Activated naive CD4-positive, alpha-beta T cell treated with anti-CD3 and anti-CD28 coated beads, Interleukin-2, amount 50 U/mL, for 72 hours (primary cell): ENCODE results near the gene CCDC137. TPM values are rescaled to one million over a fixed set of nuclear protein-coding genes. Genes with fewer than 3 reads are reported as not detected.

ENCODE experiments used
- ATAC-seq, 2 donors: fragments of 150-1000 bp; cut with Tn5 transposase; 2 replicates each; pipeline ENCODE4 v1.10.0; 2021; ENCODE audit warnings: mild to moderate bottlenecking in 2 of 2, moderate library complexity in 2 of 2
- DNase-seq, 2 donors: peaks; one replicate each; pipeline ENCODE4 v3.0.0; 2021 to 2022; ENCODE audit warnings: low spot score in 2 of 2
- H3K27ac Mint-ChIP-seq, 2 donors: one replicate each; pipeline ENCODE4 v1.8.0; 2022; ENCODE audit warnings: mild to moderate bottlenecking in 2 of 2, mixed read lengths in 2 of 2
- H3K36me3 Mint-ChIP-seq, 2 donors: one replicate each; pipeline ENCODE4 v1.8.0; 2022; ENCODE audit warnings: mixed read lengths in 2 of 2
- H3K9me3 Mint-ChIP-seq, 2 donors: one replicate each; pipeline ENCODE4 v1.8.0; 2022; ENCODE audit warnings: mixed read lengths in 2 of 2
- total RNA-seq, 2 donors: library from RNA; stranded (reverse); gene quantifications; one replicate each; pipeline ENCODE4 v1.2.3, GENCODE V29; 2022

CCDC137 gene
- total RNA-seq, 2 donors from 2014 or later = 35.0 to 38.7 TPM

DNA sequence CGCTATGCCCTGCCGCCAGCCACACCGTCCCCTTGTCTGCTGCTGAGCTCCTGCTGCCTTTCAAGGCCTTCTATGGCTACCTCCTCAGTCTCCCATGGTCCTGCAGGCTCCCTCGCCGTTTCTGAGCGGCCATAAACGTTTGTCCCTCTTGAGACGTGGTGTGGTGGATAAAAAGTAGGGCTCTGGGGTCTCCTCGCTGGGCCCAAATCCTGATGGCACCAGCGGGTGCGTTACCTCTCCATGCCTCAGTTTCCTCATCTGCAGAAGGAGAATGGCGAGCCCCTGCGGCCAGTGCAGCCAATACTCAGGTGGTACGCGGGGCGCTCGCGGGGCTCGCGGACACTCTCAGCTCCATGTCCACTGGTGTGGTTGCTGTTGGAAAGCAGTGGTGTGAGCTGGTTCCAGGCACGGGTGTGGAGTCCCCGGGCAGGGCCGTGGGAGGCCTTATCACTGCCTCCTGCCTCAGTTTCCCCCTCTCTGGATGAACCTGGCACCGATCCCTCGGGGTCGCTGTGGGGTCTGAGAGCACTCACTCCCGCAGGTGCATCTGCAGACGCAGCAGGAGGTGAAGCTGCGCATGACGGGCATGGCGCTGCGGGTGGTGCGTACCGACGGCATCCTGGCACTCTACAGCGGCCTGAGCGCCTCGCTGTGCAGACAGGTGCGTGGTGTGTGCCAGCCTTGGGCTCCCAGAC, 48.0 kb downstream of the CCDC137 start:
- DNase-seq (no peak), ATAC-seq (no peak)
- peaks cover 0 to 5% of the 10 kb centered on the region in 2 donors for H3K36me3 Mint-ChIP-seq
- H3K27ac Mint-ChIP-seq = peak overlapping the region in 1 of 2 donors; percentile 50
- H3K9me3 Mint-ChIP-seq = no peaks in the 10 kb centered on the region

DNA sequence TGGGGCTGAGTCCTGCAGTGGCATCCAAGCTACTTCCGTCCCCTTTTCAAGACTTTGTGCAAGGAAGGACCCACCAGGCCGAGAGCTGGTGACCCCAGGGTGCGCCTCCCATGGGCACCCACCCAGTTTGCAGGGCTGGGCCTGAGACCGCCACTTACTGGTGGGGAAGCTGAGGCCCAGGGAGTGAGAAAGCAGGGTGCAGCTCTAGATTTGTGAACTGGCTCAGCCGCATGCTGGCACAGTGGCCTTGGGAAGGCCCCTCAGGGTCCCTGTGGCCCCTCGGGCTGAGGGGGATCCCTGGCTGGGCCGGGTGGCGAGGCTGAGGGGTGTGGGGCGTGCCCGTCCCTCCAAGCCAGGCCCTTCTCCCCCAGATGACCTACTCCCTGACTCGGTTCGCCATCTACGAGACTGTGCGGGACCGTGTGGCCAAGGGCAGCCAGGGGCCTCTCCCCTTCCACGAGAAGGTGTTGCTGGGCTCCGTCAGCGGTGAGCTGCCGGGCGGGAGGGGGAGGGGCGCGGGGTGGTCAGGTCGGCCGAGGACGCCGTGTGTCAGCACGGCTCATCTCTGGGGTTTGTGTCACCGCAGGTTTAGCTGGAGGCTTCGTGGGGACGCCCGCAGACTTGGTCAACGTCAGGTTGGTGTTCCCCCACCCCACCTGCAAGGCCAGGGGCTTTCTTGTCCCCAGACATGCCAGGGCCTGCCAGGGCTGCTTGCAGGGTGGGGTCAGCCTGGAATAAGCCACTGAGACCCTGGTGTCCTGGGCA, 48.8 kb downstream of the CCDC137 start:
- H3K9me3 Mint-ChIP-seq = no peaks in the 10 kb centered on the region
- no peak for DNase-seq
- peaks cover 0 to 5% of the 10 kb centered on the region in 2 donors for H3K36me3 Mint-ChIP-seq
- no peak for ATAC-seq
- H3K27ac Mint-ChIP-seq = no peak overlapping the region

DNA sequence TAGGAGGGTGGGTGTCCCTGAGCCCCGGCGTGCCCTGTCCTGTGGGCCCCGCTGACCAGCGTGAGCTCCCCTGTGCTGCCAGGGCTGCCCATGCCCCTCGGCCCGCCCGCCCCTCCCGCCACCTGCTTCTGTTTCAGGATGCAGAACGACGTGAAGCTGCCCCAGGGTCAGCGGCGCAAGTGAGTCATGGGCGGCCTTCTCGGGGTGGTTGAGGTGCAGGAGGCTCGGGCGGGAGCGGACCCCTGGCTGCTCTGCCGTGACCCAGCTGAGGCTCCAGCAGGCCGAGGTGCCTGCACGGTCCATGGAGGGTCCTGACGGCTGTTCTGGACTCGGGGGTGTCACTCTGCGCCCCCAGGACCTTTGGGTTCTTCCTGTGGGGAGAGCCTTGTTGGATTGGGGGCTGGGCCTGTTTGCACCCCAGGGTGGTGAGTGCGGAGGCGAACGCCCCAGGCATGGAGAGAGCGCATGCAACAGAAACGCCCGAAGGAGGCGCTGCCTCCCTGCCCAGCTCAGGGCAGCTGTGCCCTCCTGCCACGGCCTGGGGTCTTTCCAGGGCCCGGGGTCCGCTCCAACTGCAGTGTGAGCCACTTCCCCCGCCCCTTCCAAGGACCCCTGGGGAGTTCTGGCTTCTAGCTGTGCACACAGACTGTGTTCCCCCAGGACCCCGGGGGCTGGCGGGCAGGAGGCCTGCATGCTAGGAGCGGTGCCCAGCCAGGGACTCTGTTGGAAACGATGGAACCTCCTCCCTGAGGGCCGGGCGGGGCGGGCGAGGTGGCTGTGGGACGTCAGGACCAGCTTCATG, 49.5 kb downstream of the CCDC137 start:
- DNase-seq (peak in 1 of 2 donors; percentile 56), ATAC-seq (no peak)
- Mint-ChIP-seq H3K36me3 (peaks cover 0 to 5% of the 10 kb centered on the region in 2 donors), H3K27ac (no peak overlapping the region), H3K9me3 (no peaks in the 10 kb centered on the region)

DNA sequence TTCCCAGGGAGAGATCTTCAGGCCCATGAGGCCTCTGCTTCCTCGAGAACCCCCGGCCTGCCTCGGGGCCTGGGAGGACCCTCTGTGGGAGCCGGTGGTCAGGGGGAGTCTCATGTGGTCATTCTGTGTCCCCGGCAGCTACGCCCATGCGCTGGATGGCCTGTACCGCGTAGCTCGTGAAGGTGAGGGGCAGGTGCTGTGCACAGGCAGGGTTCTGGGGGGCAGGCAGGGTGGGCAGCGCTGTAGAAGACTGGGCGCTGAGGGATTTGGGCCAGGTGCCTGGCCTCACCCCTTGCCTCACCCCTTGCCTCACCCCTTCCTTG, 50.1 kb downstream of the CCDC137 start:
- H3K27ac Mint-ChIP-seq = no peak overlapping the region
- no peak for DNase-seq
- ATAC-seq = no peak
- H3K9me3 Mint-ChIP-seq = no peaks in the 10 kb centered on the region
- peaks cover 0 to 5% of the 10 kb centered on the region in 2 donors for H3K36me3 Mint-ChIP-seq

DNA sequence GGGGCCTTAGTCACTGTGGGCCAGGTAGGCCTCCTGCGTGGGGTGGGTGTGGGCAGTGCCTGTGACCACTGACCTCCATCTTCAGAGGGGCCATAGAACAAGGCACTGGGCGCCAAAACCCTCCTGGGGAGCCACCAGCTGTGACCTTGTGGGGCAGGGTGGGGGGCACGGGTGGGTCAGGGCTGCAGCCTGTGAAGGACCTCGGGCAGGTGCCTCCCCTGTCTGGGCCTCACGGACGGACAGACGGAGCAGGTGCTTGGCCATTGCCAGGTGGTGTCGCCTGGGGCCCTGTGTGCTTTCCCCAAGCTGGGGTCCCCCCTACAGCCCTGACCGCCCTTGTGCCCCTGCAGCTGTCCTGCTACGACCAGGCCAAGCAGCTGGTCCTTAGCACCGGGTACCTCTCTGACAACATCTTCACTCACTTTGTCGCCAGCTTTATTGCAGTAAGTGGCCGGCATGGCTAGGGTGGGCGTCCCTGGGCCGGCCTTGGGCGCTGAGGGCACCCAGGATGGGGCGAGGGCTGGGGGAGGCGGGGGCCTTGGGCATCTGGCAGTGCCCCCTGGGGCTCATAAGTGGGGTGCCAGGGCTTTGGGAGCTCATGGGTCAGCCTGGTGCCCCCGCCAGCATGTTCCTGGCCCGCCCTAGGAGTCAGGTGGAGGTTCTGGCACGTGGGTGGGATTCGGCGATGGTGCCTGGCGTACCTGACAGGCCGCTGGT, 50.7 kb downstream of the CCDC137 start:
- Mint-ChIP-seq H3K27ac (no peak overlapping the region), H3K9me3 (no peaks in the 10 kb centered on the region), H3K36me3 (peaks cover 0 to 5% of the 10 kb centered on the region in 2 donors)
- DNase-seq (no peak), ATAC-seq (no peak)

DNA sequence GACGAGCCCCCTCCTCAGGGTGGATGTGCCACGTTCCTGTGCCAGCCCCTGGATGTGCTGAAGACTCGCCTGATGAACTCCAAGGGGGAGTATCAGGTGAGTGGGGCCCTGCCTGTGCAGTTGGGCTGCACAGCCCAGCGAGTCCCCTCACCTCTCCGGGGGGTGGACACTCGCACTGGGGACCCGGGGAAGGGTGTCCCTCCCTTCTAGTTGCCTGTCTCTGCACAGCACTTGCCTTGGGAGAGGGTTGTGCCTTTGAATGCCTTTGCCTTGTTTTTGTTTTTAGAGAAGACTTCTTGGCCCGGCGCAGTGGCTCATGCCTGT, 51.2 kb downstream of the CCDC137 start:
- Mint-ChIP-seq H3K27ac (no peak overlapping the region), H3K36me3 (peaks cover 0 to 4% of the 10 kb centered on the region in 2 donors), H3K9me3 (no peaks in the 10 kb centered on the region)
- DNase-seq = no peak
- ATAC-seq = no peak

DNA sequence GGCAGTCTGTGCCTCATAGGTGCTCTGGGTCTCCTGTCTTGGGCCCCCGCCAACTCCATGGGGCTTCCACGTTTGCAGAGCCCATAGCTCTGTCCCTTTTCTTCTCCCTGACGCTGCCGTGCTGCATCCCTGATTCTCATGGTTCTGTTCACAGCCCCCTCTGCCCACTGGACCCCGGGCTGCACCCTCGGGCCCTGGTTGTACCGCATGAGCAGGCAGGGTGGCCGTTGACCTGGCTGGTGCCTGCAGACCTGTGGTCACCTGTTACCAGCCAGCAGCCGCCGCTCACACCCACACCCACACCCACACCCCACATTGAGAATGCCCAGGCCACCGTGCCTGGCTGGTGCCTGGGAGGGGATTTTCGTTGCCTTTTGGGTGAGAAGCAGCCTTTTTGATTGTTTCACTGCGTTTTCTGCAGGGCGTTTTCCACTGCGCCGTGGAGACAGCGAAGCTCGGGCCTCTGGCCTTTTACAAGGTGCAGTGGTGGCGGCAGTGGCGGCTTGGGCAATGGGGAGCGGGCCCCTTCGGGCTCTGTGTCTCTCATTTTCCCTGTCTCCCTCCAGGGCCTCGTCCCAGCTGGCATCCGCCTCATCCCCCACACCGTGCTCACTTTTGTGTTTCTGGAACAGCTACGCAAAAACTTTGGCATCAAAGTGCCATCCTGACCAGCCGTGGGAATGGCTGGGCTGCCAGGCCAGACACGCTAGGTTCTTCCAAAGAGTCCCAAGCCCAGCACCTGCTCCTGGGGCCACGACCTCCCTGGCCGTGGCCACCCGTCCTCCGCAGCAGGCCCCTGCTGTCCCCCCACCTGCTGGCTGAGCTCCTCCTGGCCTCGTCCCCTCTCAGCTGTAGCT, 53.1 kb downstream of the CCDC137 start:
- Mint-ChIP-seq H3K36me3 (no peaks in the 10 kb centered on the region), H3K9me3 (no peaks in the 10 kb centered on the region), H3K27ac (peak overlapping the region in 1 of 2 donors; percentile 50)
- ATAC-seq (no peak), DNase-seq (no peak)

DNA sequence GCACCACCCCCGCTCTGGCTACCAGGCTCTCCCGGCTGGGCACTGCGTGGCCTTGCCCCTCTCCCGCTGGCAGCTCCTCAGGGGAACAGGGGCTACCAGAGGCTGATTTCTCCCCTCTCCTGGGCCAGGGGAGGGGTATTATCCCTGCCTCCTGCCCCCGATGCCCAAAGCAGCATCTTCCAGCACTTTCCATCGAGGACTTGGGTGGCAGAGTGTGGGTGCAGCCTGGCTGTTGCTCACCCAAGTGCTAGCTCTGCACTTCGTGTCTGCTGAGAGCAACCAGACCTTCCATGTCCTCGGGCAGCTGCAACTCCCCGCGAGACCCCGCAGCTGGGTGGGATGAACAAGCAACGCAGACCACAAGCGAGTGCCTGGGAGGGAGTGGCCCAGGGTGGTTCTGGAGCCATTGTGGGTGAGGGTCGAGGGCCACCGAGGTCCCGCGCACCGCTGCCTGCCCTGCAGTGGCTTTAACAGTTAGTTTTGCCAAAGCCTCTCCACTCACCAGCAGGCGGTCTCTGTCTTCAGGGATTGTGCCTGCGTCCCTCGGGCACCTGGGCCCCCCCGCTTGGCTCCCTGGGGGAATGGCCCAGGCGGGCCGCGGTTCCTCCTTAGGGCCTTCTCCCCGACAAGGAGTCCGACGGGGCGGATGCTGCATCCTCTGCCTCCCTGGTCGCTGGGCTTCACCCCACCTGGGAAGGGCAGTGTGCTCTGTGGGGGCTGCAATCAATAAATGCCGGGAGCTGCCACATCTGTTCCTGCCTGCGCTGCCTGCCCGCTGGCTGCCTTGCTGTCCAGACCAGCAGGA, 53.9 kb downstream of the CCDC137 start:
- DNase-seq = peak in 1 of 2 donors; percentile 55
- ATAC-seq = no peak
- no peaks in the 10 kb centered on the region for H3K9me3 Mint-ChIP-seq
- H3K27ac Mint-ChIP-seq = no peak overlapping the region
- H3K36me3 Mint-ChIP-seq = no peaks in the 10 kb centered on the region

DNA sequence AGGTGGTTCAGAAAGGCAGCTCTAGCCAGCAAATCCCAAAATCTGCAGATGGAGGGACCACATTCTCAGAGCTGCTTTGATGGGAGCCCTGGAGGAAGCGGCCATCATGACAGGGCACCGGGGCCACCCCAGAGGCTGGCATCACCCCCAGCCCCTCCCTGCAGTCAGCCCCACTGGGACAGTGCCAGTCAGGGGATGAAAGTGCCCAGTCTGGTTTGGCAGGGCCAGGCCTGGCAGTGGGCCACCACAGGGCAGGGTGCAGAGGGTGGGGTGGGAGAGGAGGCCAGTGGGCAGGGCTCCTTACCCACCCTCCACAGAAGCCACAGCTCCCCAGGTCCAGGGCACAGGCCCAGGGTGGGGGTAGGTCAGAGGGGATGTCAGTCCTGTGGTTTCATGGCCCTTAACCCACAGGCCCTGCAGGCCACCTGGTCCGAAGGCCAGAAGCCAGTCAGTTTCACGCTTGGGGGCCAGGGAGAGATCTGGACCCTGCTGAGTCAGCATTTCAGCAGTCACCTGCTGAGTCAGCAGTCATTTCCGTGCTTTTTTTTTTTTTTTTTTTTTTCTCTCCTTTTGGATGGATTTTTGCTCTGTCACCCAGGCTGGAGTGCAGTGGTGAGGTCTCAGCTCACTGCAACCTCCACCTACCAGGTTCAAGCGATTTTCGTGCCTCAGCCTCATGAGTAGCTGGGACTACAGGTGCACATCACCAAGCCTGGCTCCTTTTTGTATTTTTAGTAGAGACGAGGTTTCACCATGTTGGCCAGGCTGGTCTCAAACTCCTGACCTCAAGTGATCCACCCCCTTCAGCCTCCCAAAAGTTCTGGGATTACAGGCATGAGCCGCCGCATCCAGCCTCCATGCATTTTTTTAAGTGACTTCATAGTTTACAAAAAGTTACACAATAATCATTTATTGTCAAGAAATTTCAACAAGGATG, 55.9 kb downstream of the CCDC137 start:
- H3K36me3 Mint-ChIP-seq = no peaks in the 10 kb centered on the region
- ATAC-seq = no peak
- DNase-seq = no peak
- no peak overlapping the region for H3K27ac Mint-ChIP-seq
- no peaks in the 10 kb centered on the region for H3K9me3 Mint-ChIP-seq

Other genes with a start within 250 kb of the CCDC137 start
- gene ACTG1, start 153.9 kb upstream of the CCDC137 start, total RNA-seq = 1,000 to 10,000 TPM; 6,062 to 6,573 TPM
- under 1 TPM; 0.30 to 0.86 TPM for gene FSCN2, start 138.4 kb upstream of the CCDC137 start, total RNA-seq
- gene FAAP100, start 114.4 kb upstream of the CCDC137 start, total RNA-seq = 10 to 100 TPM; 19.8 to 37.9 TPM
- gene NPLOC4, start 29.6 kb upstream of the CCDC137 start, total RNA-seq = 100 to 1,000 TPM in 1 of 2 donors, 10 to 100 TPM in 1; 67.3 to 173 TPM
- under 1 TPM; 0.56 to 0.75 TPM for gene TSPAN10, start 29.5 kb upstream of the CCDC137 start, total RNA-seq
- gene PDE6G, start 10.2 kb upstream of the CCDC137 start, total RNA-seq = 1 to 10 TPM; 5.8 to 8.1 TPM
- 10 to 100 TPM; 20.1 to 43.7 TPM for gene OXLD1, start 132 bp upstream of the CCDC137 start, total RNA-seq
- gene ARL16, start 17.1 kb downstream of the CCDC137 start, total RNA-seq = 10 to 100 TPM; 12.6 to 30.6 TPM
- gene HGS, start 17.3 kb downstream of the CCDC137 start, total RNA-seq = 100 to 1,000 TPM; 111 to 168 TPM
- gene MRPL12, start 36.6 kb downstream of the CCDC137 start, total RNA-seq = 100 to 1,000 TPM in 1 of 2 donors, 10 to 100 TPM in 1; 61.8 to 105 TPM
- gene SLC25A10, start 45.5 kb downstream of the CCDC137 start, total RNA-seq = 10 to 100 TPM; 23.0 to 27.8 TPM
- gene GCGR, start 137.4 kb downstream of the CCDC137 start, total RNA-seq = not detected
- gene MCRIP1, start 166.6 kb downstream of the CCDC137 start, total RNA-seq = 10 to 100 TPM; 40.4 to 55.3 TPM
- gene PPP1R27, start 168.3 kb downstream of the CCDC137 start, total RNA-seq = not detected
- gene P4HB, start 193.8 kb downstream of the CCDC137 start, total RNA-seq = 100 to 1,000 TPM; 382 to 460 TPM
- 100 to 1,000 TPM; 328 to 513 TPM for gene ARHGDIA, start 204.6 kb downstream of the CCDC137 start, total RNA-seq
- 100 to 1,000 TPM; 186 TPM for gene ALYREF, start 224.8 kb downstream of the CCDC137 start, total RNA-seq
- gene ANAPC11, start 225.0 kb downstream of the CCDC137 start, total RNA-seq = 100 to 1,000 TPM; 122 to 154 TPM
- under 1 TPM in 1 of 2 donors, not detected in 1; 0.27 TPM for gene NPB, start 235.5 kb downstream of the CCDC137 start, total RNA-seq
- 10 to 100 TPM; 16.4 to 20.1 TPM for gene PCYT2, start 244.7 kb downstream of the CCDC137 start, total RNA-seq